NCI-H187 treated with DMSO at 0.1 percent for 48 hours (cell line): ENCODE measurements around the gene MACROD2.

Experiments used
- DNase-seq: peaks from one replicate; lab custom pipeline; 2025; lab: John Stamatoyannopoulos, UW

The MACROD2 gene

DNA sequence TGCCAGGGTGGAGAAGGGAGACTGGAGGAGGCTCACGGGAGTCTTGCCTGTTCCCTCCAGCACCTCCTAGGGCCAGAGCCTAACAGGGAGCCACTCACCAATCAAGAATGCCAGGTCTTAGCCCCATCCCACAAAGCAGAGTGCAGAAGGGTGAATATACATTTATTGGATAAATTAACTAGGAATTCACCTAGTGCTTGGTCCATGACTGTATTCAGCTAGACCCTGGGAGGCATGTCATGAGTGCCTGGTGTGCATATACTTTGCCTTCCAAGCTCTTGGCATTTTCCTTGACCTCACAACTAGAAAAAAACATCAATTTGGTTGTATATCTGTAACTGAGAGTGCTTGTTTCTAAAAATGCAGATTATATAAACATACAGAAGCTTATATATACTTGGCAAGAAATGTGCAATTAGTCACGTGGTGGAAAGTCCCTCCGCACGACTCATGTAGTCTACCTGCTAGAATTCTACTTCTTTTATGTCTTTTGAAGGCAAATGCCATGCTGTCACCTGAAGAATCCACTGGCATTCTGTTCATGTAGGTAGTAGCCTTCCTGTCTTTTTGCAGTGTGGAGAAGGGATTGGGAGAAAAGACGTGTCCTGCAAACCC is 1586.9 kb downstream of the MACROD2 start:
- DNase-seq, result no peak

DNA sequence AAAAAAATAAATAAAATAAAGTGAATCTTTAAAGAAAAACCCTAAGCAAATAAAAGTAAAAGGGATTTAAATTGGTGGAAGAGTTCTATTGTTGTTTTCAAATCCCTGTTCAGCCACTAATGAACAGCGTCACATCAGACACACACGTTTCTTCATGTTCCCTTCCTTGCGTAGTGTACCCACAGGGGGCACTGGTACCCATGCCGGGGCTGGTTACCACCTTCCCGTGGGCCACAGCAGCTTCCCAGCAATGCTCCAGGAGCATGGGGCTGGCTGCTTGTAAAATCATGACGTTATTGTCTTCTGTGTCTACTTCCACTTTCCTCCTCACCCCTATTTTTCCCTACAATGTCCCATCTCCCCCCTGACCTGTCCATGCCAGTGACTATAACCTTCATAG is 1589.2 kb downstream of the MACROD2 start:
- DNase-seq, result no peak

DNA sequence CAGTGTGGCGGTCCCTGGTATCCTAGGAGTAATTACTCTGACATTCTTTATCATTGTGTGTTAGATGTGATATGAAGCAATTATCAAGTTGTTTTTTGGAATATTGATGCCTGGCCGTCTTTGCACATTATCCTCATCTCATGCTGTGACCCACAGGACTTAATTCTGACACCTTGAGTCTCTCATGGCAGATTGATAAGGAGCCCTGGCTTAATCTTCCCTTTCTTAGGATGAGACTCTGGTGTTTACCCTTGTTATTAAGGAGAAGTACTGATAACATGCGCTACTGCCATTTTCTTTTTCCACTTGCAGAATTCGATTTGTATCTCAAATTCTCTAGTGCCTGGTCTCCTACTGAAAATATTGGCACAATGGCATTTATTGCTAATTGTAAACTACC is 1597.8 kb downstream of the MACROD2 start:
- DNase-seq, result no peak

DNA sequence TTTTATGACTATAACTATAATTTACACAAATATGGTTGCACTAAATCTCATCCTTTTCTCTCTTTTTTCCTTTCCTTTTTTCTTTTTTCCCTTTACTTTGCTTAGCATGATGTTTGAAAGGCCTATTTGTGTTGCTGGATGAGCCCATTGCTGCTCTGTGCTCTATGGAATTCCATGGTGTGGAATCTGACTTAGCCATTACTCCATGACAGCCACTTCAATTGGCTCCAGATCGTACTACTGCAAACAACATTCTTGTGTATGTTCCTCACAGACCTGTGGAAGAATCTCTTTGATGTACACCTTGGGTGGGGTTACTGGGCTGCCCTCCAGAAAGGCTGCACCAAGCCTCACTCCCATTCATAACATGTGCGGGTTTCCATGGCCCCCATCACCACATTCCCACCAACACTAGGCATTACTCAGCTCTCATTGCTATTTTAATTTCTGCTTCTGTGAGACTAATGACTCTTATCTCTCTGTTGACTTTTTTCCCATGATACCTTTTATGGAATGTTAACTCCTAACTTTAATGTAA is 1598.9 kb downstream of the MACROD2 start:
- no peak for DNase-seq

DNA sequence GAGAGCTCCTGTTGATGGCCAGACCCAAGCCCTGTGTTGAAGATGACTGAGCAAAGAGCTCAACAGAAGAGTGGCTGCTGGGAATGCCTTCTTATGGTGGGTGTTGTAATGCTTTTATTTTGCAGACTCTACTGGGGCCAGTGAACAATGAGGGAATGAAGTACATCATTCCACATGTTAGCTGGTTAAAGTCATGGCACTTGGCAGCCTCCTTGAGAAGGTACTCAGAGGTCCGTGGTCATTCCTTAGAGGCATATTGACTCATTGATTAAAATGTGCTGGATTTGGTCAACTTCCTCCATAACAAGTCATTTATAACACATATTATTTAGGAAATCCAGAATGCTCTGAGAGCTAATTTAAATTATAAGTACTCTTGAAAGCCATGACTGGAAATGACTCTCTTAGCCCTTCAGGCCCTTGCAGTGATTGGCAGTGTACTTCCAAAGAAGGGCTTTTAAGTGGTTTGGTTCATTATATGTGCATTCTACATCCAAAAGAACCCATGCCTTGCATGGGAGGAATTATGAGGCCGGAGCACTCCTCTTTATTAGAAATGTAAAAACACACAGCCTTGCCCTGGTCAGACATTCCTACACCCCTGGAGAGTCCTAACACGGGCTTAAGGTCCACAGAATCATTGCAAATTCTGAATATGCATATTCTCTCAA is 1601.0 kb downstream of the MACROD2 start:
- DNase-seq, result no peak

DNA sequence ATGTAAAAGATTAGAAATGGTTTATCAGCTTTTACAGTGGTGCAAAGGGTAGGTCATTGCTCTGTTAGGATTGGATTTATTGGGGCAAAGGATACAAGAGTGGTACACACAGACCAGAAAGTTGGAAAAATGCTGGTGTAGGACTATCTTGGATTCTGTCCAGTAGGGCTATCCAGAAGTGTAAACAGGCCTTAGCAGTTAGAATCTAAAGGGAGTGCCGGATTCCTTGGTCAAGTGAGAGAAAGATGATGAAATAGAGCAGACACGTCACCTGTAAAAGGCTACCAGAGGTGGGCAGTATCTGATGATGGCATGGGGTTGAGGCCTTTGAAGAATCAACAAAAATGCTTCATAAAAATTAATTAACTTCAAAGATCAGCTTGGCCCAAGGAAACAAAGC is 1602.0 kb downstream of the MACROD2 start:
- DNase-seq, result no peak

DNA sequence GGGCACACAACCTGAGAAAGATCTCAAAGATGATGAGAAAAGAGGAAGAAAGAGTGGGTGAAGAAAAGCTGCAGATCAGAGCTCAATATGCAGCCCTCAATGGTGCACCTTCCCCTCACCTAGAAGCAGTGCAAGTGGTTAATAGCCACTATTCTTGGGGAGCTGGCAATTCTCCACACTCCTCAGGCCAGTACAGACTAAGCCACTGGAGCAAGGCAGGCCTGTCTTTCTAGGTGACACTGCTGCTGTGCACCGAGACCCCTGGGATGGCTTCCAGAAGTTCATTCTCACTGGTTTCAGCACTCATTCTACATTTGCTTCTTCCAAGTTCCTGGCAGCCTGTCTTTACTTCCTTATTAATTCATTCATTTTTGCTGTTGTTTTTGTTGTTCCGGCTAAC is 1604.6 kb downstream of the MACROD2 start:
- no peak for DNase-seq

DNA sequence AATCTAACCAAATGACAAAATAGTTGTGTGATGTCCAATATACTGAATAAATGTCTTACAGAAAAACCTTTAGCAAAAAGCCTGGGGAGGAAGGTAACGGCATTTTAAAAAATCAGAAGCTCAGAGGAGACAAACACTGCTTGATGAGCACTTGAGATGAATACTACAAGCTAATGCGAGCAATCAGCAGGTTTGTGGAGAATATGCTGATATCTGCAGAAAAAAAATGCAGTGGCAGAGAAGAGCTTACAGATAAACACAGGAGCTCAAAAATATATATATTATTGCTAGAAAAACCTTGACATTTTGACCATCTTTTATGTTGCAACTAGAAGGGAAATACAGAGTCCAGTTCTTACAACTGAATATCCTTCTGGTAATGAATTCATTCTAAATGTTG is 1605.2 kb downstream of the MACROD2 start:
- DNase-seq, result no peak

DNA sequence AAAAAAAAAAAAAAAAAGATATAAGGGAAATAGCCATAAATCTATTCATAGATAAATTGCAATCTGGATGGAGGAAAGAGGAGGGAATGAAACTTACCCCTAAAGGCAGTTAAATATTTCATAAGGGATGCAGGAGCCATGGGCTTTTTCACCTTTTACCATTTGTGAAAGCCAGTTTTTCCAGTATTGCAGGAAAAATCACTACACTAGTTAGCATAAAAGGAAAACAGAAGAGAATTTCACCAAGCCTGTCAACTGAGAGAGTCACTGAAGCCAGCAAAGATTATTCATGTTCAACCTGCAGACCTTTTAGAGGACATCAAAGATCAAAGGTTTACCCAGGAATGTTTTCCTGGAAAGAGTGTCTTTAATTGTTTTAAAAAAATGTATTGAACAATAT is 1608.2 kb downstream of the MACROD2 start:
- no peak for DNase-seq

DNA sequence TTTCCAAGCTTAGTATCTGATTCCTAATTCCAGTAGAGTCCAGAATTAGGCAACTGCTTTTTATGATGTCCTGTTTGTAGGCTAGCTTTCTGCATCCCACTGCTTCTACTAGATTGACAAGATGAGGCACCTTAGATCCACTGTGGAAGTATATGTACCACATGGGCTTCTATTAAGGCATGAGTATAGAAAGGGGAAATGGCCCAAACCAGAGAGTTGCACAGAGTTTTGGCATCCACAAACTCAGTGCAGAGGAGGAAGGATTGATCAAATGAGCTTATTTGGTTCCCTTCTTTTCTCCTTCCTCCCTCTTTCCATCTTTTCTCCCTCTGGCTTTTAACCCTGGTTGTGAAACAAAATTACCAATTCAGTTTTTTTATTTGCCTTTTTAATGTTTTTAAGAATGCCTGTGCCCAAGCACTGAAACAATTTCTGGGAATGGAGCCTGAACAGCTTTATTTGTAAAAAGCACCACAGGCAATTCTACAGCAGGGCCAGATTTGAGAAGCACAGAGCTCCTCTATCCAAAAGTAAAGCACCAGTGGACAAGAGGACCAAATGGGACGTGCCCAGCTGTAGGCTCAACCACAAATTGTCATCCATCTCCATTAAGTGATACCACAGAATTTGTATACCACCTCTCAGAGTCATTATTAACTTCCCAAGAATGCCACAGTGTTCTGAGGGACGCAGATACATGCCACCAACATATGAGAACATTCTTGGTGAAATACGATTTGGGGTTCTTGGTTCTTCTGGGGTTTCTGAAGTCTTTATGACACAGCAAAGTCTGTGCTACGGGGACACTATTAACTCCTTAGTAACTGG is 1608.9 kb downstream of the MACROD2 start:
- no peak for DNase-seq

DNA sequence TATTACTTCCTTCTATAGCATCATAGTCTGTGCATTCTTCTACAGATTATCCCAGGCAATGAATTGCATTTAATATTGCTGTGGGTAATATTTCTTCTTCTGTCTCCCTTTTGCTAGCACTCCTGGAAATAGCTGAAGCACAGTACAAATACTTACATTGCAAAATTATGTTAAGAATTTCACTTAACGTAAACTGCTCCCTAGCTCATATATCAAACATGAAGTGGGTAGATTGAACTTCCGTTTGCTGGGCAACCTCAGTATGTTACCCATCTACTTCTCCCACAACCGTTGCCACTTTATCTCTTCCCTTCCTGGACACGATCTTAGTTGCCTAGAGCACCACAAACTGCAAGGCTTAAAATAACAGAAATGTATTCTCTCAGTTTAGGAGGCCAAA is 1614.6 kb downstream of the MACROD2 start:
- DNase-seq, result no peak

DNA sequence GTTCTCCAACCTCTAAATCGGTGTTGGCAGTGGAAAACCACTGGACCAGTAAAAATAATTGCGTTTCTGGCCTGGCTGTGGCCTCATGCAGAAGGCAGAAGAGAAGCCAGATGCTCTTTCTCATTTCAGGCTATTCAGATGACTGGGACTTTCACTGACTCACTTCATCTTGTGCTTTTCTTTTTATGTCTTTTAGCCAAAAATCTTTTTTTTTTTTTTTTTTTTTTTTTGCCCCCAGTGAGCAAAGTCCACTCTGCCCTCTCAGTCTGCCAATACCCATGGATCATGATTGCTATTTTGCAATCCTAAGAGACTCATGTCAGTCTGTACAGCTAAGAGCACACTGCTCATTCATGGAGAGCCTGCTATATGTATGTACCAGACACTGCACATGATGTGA is 1615.5 kb downstream of the MACROD2 start:
- no peak for DNase-seq

DNA sequence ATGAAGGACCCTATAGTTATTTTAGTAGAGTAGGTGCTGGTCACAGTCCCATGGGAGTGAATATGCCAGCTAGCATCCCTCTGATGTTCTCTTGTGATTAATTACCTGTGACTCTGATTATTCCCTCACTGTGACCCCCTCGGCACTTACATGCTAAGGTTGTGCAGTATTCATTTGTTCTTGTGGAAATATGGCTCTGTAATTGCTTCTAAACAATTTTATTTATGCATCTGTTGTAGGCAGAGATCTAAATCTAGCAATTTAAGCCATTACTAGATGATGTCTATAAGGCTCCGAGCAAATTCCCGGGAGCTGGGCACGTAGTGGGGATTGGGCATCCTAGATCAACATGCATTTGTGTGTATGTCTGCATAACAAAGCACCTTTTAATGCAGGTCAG is 1616.2 kb downstream of the MACROD2 start:
- DNase-seq, result no peak

DNA sequence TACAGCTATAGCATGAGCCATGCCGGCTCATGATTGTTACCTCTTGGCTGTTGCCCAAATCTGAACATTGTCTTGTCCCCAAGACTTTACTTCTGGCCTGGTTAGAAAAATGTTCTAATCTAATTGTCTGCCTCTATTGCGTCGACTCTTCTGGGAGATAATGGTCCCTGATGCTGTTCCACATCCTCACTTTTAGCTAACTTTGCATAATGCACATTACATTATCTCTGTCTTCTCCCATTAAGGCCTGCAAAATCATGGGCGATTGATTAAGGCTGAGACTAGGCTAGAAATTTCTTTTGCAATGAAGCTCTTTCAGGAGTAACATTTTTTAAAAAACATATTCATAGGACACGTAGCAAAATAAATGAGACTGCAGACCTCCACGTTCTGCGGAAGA is 1616.9 kb downstream of the MACROD2 start:
- no peak for DNase-seq

DNA sequence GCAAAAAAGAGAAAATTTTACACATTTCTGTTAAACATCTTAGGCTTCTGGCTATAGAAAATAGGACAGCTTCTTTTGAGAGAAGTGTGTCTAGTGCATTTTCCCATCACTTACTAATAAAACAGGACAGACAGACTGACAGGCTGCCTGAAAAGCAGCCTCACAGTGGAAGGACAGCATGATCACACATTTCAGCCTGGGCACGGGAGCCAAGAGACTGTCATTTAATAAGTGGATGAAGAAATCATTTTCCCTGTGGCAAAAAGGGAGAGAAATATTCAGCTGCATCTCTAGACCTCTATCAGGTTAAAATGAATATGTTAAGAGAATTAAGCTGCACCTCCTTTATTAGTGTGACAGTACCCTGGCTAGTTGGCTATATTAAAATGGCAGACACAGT is 1617.5 kb downstream of the MACROD2 start:
- no peak for DNase-seq

DNA sequence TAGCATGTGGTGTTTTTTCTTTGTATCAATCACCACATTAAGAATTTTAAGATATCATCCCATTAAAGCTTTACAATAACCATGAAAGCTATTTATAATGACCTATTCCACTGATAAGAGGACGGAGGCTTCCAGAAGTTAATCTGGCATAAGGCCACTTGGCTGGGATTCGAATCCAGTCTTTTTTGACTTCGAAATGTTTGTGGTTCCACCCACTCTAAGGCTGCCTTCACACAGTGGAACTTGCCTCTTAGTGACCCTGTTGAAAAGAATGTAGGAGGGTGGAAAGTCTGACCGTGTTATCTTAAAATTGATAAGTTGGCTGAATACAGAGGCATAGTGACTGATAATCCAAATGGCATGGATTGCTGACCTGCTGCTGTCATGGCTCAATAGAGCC is 1618.2 kb downstream of the MACROD2 start:
- no peak for DNase-seq

DNA sequence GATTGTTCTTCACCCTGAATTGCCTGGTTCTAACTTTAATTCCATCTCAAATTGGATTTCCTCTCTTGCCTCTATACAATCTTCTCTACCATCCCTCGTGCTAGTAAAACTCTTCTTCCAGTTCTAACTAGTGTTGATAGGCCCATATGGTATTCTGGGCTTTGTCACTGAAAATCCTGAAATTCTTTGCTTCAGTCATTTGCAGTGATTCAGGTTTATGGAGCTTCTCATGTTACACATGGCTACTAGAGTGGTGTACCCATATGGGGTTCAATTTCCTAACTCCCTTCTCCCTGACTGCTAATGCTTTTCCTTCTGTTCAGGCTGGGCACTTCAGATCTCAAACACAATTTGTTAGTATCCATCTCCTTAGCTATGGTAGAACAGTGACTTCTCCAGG is 1621.3 kb downstream of the MACROD2 start:
- DNase-seq, result no peak

DNA sequence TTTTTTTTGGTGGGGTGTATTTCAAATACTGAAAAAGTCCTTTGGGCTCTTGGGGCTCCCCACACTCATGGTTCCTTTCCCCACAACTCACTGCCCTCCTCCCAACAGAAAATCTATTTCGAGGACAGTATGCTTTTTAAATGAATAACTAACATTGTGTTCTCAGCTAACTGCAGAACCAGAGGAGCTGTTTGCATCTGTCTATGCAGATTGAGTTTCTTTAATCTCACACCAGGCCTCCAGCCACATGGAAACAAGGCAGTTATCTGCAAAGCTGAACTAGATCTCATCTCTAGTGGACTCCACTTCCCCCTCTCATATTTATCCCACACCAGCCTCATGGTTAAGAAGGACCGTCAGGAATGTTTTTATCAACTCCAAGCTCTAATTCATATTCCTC is 1622.8 kb downstream of the MACROD2 start:
- no peak for DNase-seq

DNA sequence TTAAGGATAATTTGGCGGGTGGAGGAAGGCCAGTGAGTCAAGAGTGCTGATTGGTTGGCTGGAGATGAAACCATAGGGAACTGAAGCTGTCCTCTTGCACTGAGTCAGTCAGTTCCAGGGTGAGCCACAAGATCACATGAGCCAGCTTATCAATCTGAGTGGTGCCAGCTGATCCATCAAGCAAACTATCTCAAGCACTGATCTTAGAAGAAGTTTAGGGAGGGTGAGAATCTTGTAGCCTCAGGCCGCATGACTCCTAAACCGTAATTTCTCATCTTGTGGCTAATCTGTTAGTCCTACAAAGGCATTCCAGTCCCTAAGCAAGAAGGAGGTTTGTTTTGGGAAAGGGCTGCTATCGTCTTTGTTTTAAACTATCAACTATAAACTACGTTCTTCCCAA is 1623.6 kb downstream of the MACROD2 start:
- DNase-seq, result no peak

DNA sequence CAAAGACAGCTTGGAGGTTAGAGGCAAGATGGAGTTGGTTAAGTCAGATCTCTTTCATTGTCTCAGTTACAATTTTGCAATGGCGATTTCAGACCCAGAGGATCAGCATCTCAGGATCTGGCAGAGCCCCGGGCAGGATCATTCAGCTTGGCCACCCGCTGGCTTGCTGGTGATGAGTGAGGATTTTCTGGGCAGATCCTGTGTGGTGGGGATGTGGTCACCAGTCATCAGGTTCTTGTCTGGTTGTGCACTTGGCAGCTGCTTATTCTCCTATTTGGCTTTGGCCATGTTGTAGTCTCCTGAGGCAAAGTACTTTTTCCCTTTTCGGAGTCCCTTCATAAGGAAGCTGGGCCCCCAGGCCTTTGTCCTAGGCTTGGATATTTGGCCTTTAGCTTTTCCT is 1624.0 kb downstream of the MACROD2 start:
- DNase-seq, result no peak

DNA sequence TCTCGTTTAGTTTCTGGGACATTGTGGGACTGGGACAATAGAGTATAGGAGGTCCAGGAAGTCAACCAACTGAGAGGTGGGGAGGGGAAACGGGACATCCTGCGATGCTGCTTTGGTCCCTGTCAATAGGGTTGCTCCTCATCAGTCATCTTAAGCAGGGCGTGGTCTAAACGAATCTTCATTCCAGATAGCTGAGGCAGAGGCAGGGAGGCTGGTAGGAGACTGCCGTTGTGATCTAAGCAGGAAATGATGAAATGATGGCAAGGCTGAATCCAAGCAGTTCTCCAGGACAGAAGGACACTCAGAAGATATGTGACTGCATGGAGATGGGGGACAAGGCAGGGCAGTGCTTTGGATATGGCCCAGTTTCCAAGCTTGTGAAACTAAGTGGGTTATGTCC is 1624.5 kb downstream of the MACROD2 start:
- no peak for DNase-seq

DNA sequence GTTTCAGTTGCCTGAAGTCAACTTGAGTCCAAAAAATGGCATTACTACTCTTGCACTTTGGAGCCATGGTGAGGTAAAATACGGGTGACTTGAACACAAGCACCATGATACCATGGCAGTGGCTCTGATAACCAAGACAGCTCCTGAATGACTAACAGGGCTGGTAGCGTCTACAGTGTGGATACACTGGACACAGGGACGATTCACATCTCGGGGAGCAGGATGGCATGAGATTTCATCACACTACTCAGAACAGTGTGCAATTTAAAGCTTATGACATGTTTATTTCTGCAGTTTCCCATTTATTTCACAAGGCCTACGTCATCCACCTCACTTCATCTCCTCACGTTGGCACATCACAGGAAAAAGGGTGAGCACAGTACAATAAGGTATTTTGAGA is 1627.1 kb downstream of the MACROD2 start:
- DNase-seq, result no peak

DNA sequence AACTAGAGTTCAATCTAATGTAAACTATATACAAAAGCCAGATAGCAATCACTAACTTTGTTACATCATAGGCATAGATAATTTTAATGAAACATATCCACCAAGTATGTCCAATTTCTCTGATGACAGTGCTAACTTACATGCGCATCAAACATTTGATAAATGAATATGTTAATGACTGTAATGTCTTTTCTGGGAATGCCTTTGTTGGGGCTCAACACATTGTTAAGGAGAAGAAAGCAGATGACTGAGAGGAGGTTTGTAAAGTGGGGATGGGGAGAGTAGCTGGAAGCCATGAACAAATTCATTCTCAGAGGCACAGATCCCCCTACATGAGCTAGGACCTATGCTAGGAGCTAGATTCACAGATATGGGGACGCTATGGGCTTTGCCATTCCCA is 1627.9 kb downstream of the MACROD2 start:
- DNase-seq, result no peak
